Measurements from ENCODE around the gene OTX1.

The OTX1 gene

GRCh38 chr2:63046961-63047320, 3.7 kb upstream of the OTX1 start:
- no peak for DNase-seq (ENCODE audit: low read depth in 4 of 4, low spot score in 1 of 4)

- DNase-seq (ENCODE audit: low read depth in 4 of 4, low spot score in 1 of 4) = no peak
Measured at GRCh38 chr2:63047321-63048279, 3.0 kb upstream of the OTX1 start.

GRCh38 chr2:63048367-63049171, 2.1 kb upstream of the OTX1 start:
- no peak for DNase-seq (ENCODE audit: low read depth in 4 of 4, low spot score in 1 of 4)

- no peak for DNase-seq (ENCODE audit: low read depth in 4 of 4, low spot score in 1 of 4)
Measured at GRCh38 chr2:63049211-63049969, 1.2 kb upstream of the OTX1 start.

GRCh38 chr2:63049970-63050333, 678 bp upstream of the OTX1 start:
- DNase-seq (ENCODE audit: low read depth in 4 of 4, low spot score in 1 of 4) = no peak

- DNase-seq (ENCODE audit: low read depth in 4 of 4, low spot score in 1 of 4) = no peak
Measured at GRCh38 chr2:63051042-63051794, 588 bp downstream of the OTX1 start.

- DNase-seq (ENCODE audit: low read depth in 4 of 4, low spot score in 1 of 4) = no peak
Measured at GRCh38 chr2:63051795-63052333, 1.2 kb downstream of the OTX1 start.

- DNase-seq (ENCODE audit: low read depth in 4 of 4, low spot score in 1 of 4) = no peak
Measured at GRCh38 chr2:63052411-63053080, 1.9 kb downstream of the OTX1 start.

GRCh38 chr2:63053081-63053888, 2.7 kb downstream of the OTX1 start:
- no peak for DNase-seq (ENCODE audit: low read depth in 4 of 4, low spot score in 1 of 4)

GRCh38 chr2:63053889-63054602, 3.4 kb downstream of the OTX1 start:
- no peak for DNase-seq (ENCODE audit: low read depth in 4 of 4, low spot score in 1 of 4)

GRCh38 chr2:63054841-63055225, 4.2 kb downstream of the OTX1 start:
- DNase-seq (ENCODE audit: low read depth in 4 of 4, low spot score in 1 of 4) = no peak

- DNase-seq (ENCODE audit: low read depth in 4 of 4, low spot score in 1 of 4) = no peak
Measured at GRCh38 chr2:63055226-63056106, 4.8 kb downstream of the OTX1 start.

GRCh38 chr2:63056107-63057050, 5.7 kb downstream of the OTX1 start:
- DNase-seq (ENCODE audit: low read depth in 4 of 4, low spot score in 1 of 4) = no peak

- DNase-seq (ENCODE audit: low read depth in 4 of 4, low spot score in 1 of 4) = no peak
Measured at GRCh38 chr2:63057249-63058143, 6.9 kb downstream of the OTX1 start.

- DNase-seq (ENCODE audit: low read depth in 4 of 4, low spot score in 1 of 4) = no peak
Measured at GRCh38 chr2:63058144-63058920, 7.7 kb downstream of the OTX1 start.

Measured in stimulated activated CD4-positive, alpha-beta T cell treated with anti-CD3 and anti-CD28 coated beads, Interleukin-1b, Interleukin-23, amount 100 ng/mL, for 24 hours (primary cell).